ENCODE data around the gene TTYH1.
"Not testable (repeated sequence)": the region's sequence is repeated elsewhere in the genome, so short reads cannot be mapped to it uniquely, and the experiment has no call there.

The TTYH1 gene

GRCh38 chr19:54465426-54466109 lies 50.3 kb downstream of the TTYH1 start:
- peaks cover 9% of the 10 kb centered on the region; the same call in 1 of the 2 replicates for H3K36me3 ChIP-seq (ENCODE audit: insufficient read depth, low read length)
- peaks cover 5% of the 10 kb centered on the region; the same call in 1 of the 2 replicates for H3F3A ChIP-seq (ENCODE audit: low read depth)
- TF ChIP-seq EZH2phosphoT487 (IDR thresholded peaks at IDR 0.05; ENCODE audit: borderline replicate concordance), result no peak
- no peak for TF ChIP-seq CTCF (conservative IDR thresholded peaks at IDR 0.05; ENCODE audit: low read length)
- H3K79me2 ChIP-seq (ENCODE audit: insufficient read depth, low read length), result no peaks in the 10 kb centered on the region
- no peak overlapping the region for H3K4me2 ChIP-seq (ENCODE audit: low read depth, low read length, poor library complexity, severe bottlenecking)
- no peak overlapping the region for H3K4me3 ChIP-seq (ENCODE audit: low read length, poor library complexity, severe bottlenecking)
- H2AFZ ChIP-seq (ENCODE audit: low read length), result no peak overlapping the region
- no peak overlapping the region for H3K9ac ChIP-seq (ENCODE audit: low read depth, low read length, poor library complexity, severe bottlenecking)
- peaks cover 8% of the 10 kb centered on the region for H3K4me1 ChIP-seq (ENCODE audit: insufficient read depth, low read length, poor library complexity, severe bottlenecking)
- H3K27me3 ChIP-seq (ENCODE audit: insufficient read depth, low read length, poor library complexity, severe bottlenecking), result no peaks in the 10 kb centered on the region
- no peaks in the 10 kb centered on the region for H3K9me3 ChIP-seq (ENCODE audit: insufficient read depth, low read depth, low read length)
- H4K20me1 ChIP-seq (ENCODE audit: insufficient read depth, low read length, poor library complexity, severe bottlenecking), result peaks cover 5% of the 10 kb centered on the region
- H3K9me2 ChIP-seq (replicated peaks; ENCODE audit: low read depth, low read length), result no peaks in the 10 kb centered on the region

- H3K4me1 ChIP-seq (ENCODE audit: insufficient read depth, low read length, poor library complexity, severe bottlenecking); H4K20me1 ChIP-seq (ENCODE audit: insufficient read depth, low read length, poor library complexity, severe bottlenecking); H3K36me3 ChIP-seq (ENCODE audit: insufficient read depth, low read length); H3K9me3 ChIP-seq (ENCODE audit: insufficient read depth, low read depth, low read length); H3K9me2 ChIP-seq (replicated peaks; ENCODE audit: low read depth, low read length); H2AFZ ChIP-seq (ENCODE audit: low read length); H3F3A ChIP-seq (ENCODE audit: low read depth); H3K9ac ChIP-seq (ENCODE audit: low read depth, low read length, poor library complexity, severe bottlenecking); H3K4me3 ChIP-seq (ENCODE audit: low read length, poor library complexity, severe bottlenecking); H3K27me3 ChIP-seq (ENCODE audit: insufficient read depth, low read length, poor library complexity, severe bottlenecking); H3K79me2 ChIP-seq (ENCODE audit: insufficient read depth, low read length); H3K4me2 ChIP-seq (ENCODE audit: low read depth, low read length, poor library complexity, severe bottlenecking): not testable (repeated sequence)
These were observed 50.8 kb downstream of the TTYH1 start for GRCh38 chr19:54466110-54466480.

GRCh38 chr19:54469496-54469934 lies 54.3 kb downstream of the TTYH1 start:
- Histone ChIP-seq H2AFZ (ENCODE audit: low read length) (no peak overlapping the region), H3K36me3 (ENCODE audit: insufficient read depth, low read length) (no peaks in the 10 kb centered on the region), H3K9ac (ENCODE audit: low read depth, low read length, poor library complexity, severe bottlenecking) (no peak overlapping the region), H4K20me1 (ENCODE audit: insufficient read depth, low read length, poor library complexity, severe bottlenecking) (no peaks in the 10 kb centered on the region), H3K4me1 (ENCODE audit: insufficient read depth, low read length, poor library complexity, severe bottlenecking) (peaks cover under 1% of the 10 kb centered on the region), H3K4me3 (ENCODE audit: low read length, poor library complexity, severe bottlenecking) (no peak overlapping the region), H3K4me2 (ENCODE audit: low read depth, low read length, poor library complexity, severe bottlenecking) (no peak overlapping the region), H3K27me3 (ENCODE audit: insufficient read depth, low read length, poor library complexity, severe bottlenecking) (no peaks in the 10 kb centered on the region), H3K79me2 (ENCODE audit: insufficient read depth, low read length) (no peaks in the 10 kb centered on the region), H3K9me2 (replicated peaks; ENCODE audit: low read depth, low read length) (no peaks in the 10 kb centered on the region), H3F3A (ENCODE audit: low read depth) (no peaks in the 10 kb centered on the region), H3K9me3 (ENCODE audit: insufficient read depth, low read depth, low read length) (no peaks in the 10 kb centered on the region)
- no peak for TF ChIP-seq CTCF (conservative IDR thresholded peaks at IDR 0.05; ENCODE audit: low read length)

GRCh38 chr19:54470276-54470887 lies 55.1 kb downstream of the TTYH1 start:
- Histone ChIP-seq H4K20me1 (ENCODE audit: insufficient read depth, low read length, poor library complexity, severe bottlenecking) (no peaks in the 10 kb centered on the region), H3K4me1 (ENCODE audit: insufficient read depth, low read length, poor library complexity, severe bottlenecking) (no peaks in the 10 kb centered on the region), H3K4me2 (ENCODE audit: low read depth, low read length, poor library complexity, severe bottlenecking) (no peak overlapping the region)

More at GRCh38 chr19:54470276-54470887, 55.1 kb downstream of the TTYH1 start:
- Histone ChIP-seq H3F3A (ENCODE audit: low read depth) (no peaks in the 10 kb centered on the region), H3K36me3 (ENCODE audit: insufficient read depth, low read length) (no peaks in the 10 kb centered on the region), H3K27me3 (ENCODE audit: insufficient read depth, low read length, poor library complexity, severe bottlenecking) (no peaks in the 10 kb centered on the region), H3K79me2 (ENCODE audit: insufficient read depth, low read length) (no peaks in the 10 kb centered on the region), H2AFZ (ENCODE audit: low read length) (no peak overlapping the region), H3K9ac (ENCODE audit: low read depth, low read length, poor library complexity, severe bottlenecking) (no peak overlapping the region), H3K9me3 (ENCODE audit: insufficient read depth, low read depth, low read length) (no peaks in the 10 kb centered on the region), H3K9me2 (replicated peaks; ENCODE audit: low read depth, low read length) (no peaks in the 10 kb centered on the region), H3K4me3 (ENCODE audit: low read length, poor library complexity, severe bottlenecking) (no peak overlapping the region)
- no peak for TF ChIP-seq EZH2phosphoT487 (IDR thresholded peaks at IDR 0.05; ENCODE audit: borderline replicate concordance)
- no peak for TF ChIP-seq CTCF (conservative IDR thresholded peaks at IDR 0.05; ENCODE audit: low read length)

Data from Loucy (cell line).